Measurements from ENCODE around the gene NTN1. TPM values are rescaled to one million over a fixed set of nuclear protein-coding genes. Genes with fewer than 3 reads are reported as not detected.

NTN1 gene
- polyA plus RNA-seq, 1 experiment, result 0.05 TPM

- CTCF ChIA-PET, result no interaction called here
Measured at GRCh38 chr17:9200699-9201359, 179.5 kb downstream of the NTN1 start.

GRCh38 chr17:9202532-9202931 lies 181.2 kb downstream of the NTN1 start:
- peaks cover 21% of the 10 kb centered on the region for H3K27me3 ChIP-seq (ENCODE audit: control insufficient read depth, insufficient read depth, low read length)
- H3K27ac ChIP-seq (ENCODE audit: low read depth, low read length), result no peak overlapping the region
- no peak for DNase-seq (ENCODE audit: low read depth, low spot score)
- CTCF ChIA-PET, result no interaction called here
- POLR2A ChIA-PET, result no interaction called here
- no peaks in the 10 kb centered on the region; the same call in 1 of the 2 replicates for H3K9me3 ChIP-seq (ENCODE audit: control insufficient read depth, insufficient read depth, low read length)
- no peak overlapping the region for H3K4me3 ChIP-seq (ENCODE audit: low read depth, low read length)
- TF ChIP-seq CTCF (IDR thresholded peaks at IDR 0.05; ENCODE audit: low read depth, low read length), result no peak

More at GRCh38 chr17:9200699-9201359, 179.5 kb downstream of the NTN1 start:
- H3K4me3 ChIP-seq (ENCODE audit: low read depth, low read length), result no peak overlapping the region
- DNase-seq (ENCODE audit: low read depth, low spot score), result no peak
- no peak overlapping the region for H3K27ac ChIP-seq (ENCODE audit: low read depth, low read length)
- H3K9me3 ChIP-seq (ENCODE audit: control insufficient read depth, insufficient read depth, low read length), result no peaks in the 10 kb centered on the region; the same call in 1 of the 2 replicates
- TF ChIP-seq CTCF (IDR thresholded peaks at IDR 0.05; ENCODE audit: low read depth, low read length), result no peak
- H3K27me3 ChIP-seq (ENCODE audit: control insufficient read depth, insufficient read depth, low read length), result peaks cover 8% of the 10 kb centered on the region
- POLR2A ChIA-PET, result no interaction called here

GRCh38 chr17:9203771-9204425 lies 182.6 kb downstream of the NTN1 start:
- CTCF ChIA-PET, result no interaction called here
- no peak overlapping the region for H3K27ac ChIP-seq (ENCODE audit: low read depth, low read length)
- DNase-seq (ENCODE audit: low read depth, low spot score), result no peak
- H3K4me3 ChIP-seq (ENCODE audit: low read depth, low read length), result no peak overlapping the region
- TF ChIP-seq CTCF (IDR thresholded peaks at IDR 0.05; ENCODE audit: low read depth, low read length), result no peak
- no peaks in the 10 kb centered on the region for H3K9me3 ChIP-seq (ENCODE audit: control insufficient read depth, insufficient read depth, low read length)
- peaks cover 26% of the 10 kb centered on the region for H3K27me3 ChIP-seq (ENCODE audit: control insufficient read depth, insufficient read depth, low read length)
- POLR2A ChIA-PET, result interaction anchor here (0.6 kb wide), 1 partner anchor 13 kb away, joined by 15 read pairs; no protein-coding TSS in a partner anchor

GRCh38 chr17:9204637-9205329 lies 183.5 kb downstream of the NTN1 start:
- ChIA-PET POLR2A (interaction anchor here (0.6 to 0.8 kb wide), 2 partner anchors 13 kb away, joined by 3 to 15 read pairs; no protein-coding TSS in a partner anchor), CTCF (no interaction called here)
- no peak for DNase-seq (ENCODE audit: low read depth, low spot score)

More at GRCh38 chr17:9204637-9205329, 183.5 kb downstream of the NTN1 start:
- no peak overlapping the region for H3K27ac ChIP-seq (ENCODE audit: low read depth, low read length)
- H3K27me3 ChIP-seq (ENCODE audit: control insufficient read depth, insufficient read depth, low read length), result peaks cover 26% of the 10 kb centered on the region
- TF ChIP-seq CTCF (IDR thresholded peaks at IDR 0.05; ENCODE audit: low read depth, low read length), result no peak
- H3K9me3 ChIP-seq (ENCODE audit: control insufficient read depth, insufficient read depth, low read length), result no peaks in the 10 kb centered on the region
- no peak overlapping the region for H3K4me3 ChIP-seq (ENCODE audit: low read depth, low read length)
